Stimulated activated CD4-positive, alpha-beta T cell treated with anti-CD3 and anti-CD28 coated beads, TNF-alpha, amount 100 ng/mL, for 4 hours (primary cell): ENCODE measurements around the gene LRSAM1.

Experiments used
- DNase-seq, 3 experiments: peaks; one replicate each; pipeline ENCODE4 v3.0.0-alpha.2; 2020; ENCODE audit warnings: low read depth in 3 of 3

Gene LRSAM1

DNA sequence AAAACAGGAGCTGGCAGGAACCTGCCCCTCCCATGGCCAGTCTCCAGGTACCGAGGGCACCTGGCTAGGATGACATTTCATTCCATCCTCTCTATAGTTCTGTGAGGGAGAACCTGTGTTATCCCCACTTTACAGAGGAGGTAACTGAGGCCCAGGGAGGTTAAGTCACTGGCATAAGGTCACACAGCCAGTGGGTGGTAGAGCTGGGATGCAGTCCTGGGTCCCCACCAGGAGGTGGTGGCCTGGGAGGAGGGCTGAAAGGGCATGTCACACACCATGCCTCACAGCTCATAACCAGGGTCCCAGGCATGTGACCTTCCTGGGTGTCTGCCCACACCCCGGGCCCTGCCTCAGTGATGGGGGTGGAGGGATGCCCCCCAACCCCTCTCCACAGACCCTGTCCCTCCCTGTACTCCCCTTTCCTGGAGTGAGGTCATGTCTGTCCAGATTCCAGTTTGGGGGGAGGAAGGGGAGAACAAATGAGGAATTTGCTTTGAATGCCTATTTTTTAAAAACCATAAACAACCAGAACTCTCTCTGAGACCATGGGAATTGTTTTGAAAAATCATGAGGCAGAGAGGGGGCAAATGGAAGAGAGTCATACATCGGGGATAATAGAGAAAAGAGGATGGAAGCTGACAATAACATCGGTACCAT is 83.1 kb downstream of the LRSAM1 start:
- no peak for DNase-seq

DNA sequence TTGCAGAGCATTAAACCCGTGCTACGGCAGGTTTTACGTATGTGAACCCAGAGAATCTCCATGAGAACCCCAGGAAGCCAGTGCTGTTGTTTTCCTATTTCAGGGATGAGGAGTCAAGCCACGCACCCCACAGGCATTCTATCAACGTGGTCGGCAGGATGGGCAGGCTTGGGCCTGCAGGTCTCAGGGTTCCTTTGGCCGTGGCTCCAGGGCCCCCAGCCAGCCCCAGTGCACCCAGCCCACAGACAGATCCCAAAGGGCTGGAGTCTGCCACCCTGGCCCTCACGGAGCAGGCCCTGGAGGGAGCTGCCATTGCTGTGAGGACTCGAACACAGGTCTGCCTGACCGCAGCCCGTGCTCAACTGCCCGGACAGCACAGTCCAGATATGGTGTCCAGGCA is 83.6 kb downstream of the LRSAM1 start:
- DNase-seq = no peak

- DNase-seq = no peak
These were observed 84.1 kb downstream of the LRSAM1 start for GRCh38 chr9:127535396-127535795.

GRCh38 chr9:127535834-127536233 is 84.5 kb downstream of the LRSAM1 start:
- DNase-seq = no peak

- DNase-seq = no peak
These were observed 85.2 kb downstream of the LRSAM1 start for GRCh38 chr9:127536499-127536898.

GRCh38 chr9:127537014-127537413 is 85.7 kb downstream of the LRSAM1 start:
- DNase-seq = no peak

GRCh38 chr9:127537792-127538191 is 86.5 kb downstream of the LRSAM1 start:
- no peak for DNase-seq

DNA sequence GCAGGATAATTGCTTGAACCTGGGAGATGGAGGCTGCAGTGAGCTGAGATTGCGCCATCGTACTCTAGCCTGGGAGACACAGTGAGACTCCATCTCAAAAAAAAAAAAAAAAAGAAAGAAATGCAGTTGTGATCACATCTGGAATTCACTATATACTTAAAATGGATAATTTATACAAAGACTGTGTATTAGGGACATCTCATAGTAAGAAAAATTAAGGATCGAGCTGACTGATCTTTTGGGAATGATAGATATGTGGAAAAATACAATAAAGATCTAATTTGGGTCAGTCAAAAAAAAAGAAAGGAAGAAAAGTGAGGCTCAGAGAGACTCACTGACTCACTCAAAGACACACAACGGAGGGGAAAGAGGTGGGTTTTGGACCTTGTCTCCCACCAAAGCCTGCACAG is 87.5 kb downstream of the LRSAM1 start:
- no peak for DNase-seq

- DNase-seq = no peak
These were observed 88.1 kb downstream of the LRSAM1 start for GRCh38 chr9:127539259-127539981.

DNA sequence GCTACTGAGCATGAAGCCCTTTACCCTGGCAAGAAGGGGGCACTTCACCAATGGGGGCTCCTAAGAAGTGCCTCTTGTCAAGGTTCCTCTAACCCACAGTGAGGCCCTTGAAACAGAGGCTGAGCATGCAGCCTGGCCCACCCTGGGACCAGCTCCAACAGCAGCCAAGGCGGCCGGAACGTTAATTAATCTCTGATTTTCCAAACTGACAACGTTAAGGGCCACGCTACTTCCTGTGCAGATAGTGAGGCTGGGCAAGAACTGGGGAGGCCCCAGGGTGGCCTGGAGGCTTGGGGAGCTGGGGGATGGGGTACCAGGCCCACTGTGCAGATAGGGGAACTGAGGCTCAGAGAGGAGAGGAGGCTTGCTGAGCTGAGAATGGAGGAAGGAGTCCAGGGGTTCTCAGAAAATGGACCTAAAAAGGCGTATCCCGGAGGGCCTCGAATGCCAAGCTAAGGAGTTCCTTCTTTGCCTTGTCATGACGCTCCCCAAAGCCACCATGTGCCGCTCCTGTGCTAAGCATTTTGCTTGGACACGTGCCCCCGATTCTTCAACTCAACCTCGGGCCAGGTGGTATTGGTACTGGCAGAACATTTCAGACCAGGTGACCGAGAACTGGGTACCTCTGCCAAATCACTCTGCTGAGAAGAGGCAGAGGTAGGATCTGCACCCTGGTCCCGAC is 88.8 kb downstream of the LRSAM1 start:
- no peak for DNase-seq

GRCh38 chr9:127540664-127541041 is 89.3 kb downstream of the LRSAM1 start:
- no peak for DNase-seq

DNA sequence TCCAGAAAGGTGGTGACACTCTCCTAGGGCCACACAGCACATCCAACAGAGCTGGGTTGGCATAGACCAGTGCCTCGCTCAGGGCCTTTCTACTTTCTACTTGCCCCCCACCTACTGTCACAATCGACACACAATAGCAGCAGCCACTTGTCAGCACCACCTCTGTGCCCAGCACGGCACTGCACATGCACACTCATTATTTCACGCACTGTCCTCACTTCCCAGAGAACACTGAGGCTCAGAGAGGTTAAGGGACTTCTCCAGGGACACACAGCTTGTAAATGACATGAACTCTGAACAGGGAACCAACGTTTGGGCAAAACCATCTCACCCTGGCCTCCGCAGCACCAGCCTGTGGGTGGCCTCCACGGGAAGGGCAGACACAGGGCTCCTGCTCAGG is 89.9 kb downstream of the LRSAM1 start:
- no peak for DNase-seq

DNA sequence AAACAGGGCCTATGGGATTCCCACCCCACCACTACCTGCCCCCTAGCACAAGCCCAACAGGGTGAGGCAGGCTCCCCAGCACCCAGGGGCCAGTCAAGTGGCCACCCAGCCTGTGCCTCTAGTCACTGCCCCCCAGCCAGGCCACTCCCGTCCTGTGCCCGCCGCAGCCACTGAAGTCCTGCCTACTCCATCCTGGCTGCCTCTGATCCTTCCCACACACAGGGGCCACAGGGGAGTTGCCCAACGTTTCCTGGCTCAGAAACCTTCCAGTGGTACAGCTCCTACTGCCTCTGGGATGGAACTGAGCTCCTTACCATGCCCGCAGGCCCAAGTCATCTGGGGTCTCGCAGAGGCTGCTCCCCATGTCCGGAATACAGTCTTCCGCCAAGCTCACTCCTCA is 90.6 kb downstream of the LRSAM1 start:
- DNase-seq = no peak

GRCh38 chr9:127543221-127543620 is 91.9 kb downstream of the LRSAM1 start:
- DNase-seq = no peak

GRCh38 chr9:127543973-127544533 is 92.7 kb downstream of the LRSAM1 start:
- no peak for DNase-seq

- DNase-seq = no peak
These were observed 94.2 kb downstream of the LRSAM1 start for GRCh38 chr9:127545196-127546124.

DNA sequence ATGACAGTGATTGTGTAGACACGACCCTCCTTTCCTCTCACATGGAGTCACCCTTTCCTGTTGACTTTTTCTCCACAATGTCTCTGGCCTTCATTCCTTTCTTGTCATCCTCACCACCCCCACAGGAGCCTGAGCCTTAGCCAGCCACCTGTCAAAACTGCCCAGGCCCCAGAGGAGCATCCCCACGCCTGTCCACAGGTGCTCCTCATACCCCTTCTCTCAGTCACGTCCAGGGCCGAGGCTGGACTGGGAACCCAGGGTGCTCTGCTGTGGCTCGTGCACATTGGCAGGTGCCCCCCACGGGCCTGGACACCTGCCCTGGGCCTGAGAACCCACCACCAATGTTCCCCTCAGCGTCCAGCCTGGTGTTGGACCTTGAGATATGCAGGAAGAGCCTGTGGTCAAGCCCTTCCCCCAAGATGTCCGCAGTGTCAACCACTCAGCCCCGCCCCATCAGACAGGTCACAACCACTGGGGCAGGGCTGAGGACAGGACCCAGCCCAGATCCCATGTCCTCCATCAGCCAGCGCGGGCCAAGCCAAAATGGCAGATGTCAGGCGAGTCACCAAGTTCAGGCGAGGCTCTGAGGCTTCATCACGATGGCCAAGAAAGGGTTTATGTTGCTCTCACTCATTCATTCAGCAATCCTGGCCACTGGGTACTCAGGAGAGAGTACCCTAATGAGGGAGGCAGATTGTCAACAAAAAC is 95.0 kb downstream of the LRSAM1 start:
- no peak for DNase-seq

- no peak for DNase-seq
These were observed 97.1 kb downstream of the LRSAM1 start for GRCh38 chr9:127548352-127548881.

DNA sequence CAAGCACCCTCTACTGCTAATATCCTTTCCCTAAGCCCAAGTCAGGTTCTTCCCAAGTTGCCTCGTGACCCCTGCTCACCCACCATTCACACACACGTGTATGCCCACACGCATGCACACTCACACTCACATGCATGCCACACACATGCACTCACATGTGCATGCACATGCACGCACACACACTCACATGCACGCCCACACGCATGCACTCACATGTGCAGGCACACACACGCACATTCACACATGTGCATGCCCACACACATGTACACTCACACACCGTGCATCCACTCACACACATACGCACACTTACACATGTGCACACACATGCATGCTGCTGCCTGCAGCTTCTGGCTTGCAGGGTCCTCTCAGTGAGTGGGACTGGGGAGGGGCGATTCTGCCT is 97.9 kb downstream of the LRSAM1 start:
- no peak for DNase-seq

- no peak for DNase-seq
These were observed 98.4 kb downstream of the LRSAM1 start for GRCh38 chr9:127549751-127550150.

- no peak for DNase-seq
These were observed 99.0 kb downstream of the LRSAM1 start for GRCh38 chr9:127550282-127550681.
